Esophagus muscularis mucosa (tissue), 4 donors: ENCODE results near the gene SLC7A1.

Experiments
- EP300 ChIP-seq: sonication (generic); formaldehyde crosslinking; IDR thresholded peaks from one replicate; pipeline ENCODE4 v1.6.1; 2017; ENCODE audit warnings: antibody characterized with exemption
- POLR2A ChIP-seq: fragments of 450-650 bp; IDR thresholded peaks from one replicate; pipeline ENCODE4 v1.6.1; 2017; ENCODE audit warnings: antibody characterized with exemption, moderate library complexity, mild to moderate bottlenecking, low read depth
- POLR2AphosphoS5 ChIP-seq, 2 donors: sonication (generic); formaldehyde crosslinking; IDR thresholded peaks; one replicate each; pipeline ENCODE4 v1.6.1; 2017; ENCODE audit warnings: antibody characterized with exemption in 2 of 2
- TF ChIP-seq, protein P1 (sequence below), 3 experiments: fragments of 200-600 bp in 2 of 3; fragments of 450-650 bp in 1 of 3; sonication (generic) in 2 of 3; IDR thresholded peaks; one replicate each; pipeline ENCODE4 v1.5.1; 2017 to 2019; ENCODE audit warnings: antibody characterized with exemption in 3 of 3, mild to moderate bottlenecking in 2 of 3, moderate library complexity in 1 of 3

DNA sequence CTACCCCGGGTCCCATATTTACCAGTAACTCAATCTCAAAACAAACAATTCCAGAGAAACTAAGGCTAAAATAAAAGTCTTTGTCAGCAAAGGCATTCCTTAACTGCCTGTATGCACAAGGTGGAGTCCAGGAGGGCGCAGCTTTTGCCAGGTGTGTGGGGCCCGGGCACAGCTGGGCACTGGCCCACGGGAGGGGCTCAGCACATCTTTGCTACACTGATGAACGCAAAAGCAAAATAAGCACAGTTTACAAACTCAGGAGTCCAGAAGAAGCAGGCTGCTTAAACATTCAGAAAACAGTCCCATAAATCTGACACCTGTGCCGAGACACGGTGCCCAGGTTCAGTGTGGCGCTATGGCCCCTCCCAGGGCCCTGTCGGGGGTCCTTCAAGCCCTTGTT is 70.8 kb downstream of the SLC7A1 start:
- TF ChIP-seq, protein P1, sequence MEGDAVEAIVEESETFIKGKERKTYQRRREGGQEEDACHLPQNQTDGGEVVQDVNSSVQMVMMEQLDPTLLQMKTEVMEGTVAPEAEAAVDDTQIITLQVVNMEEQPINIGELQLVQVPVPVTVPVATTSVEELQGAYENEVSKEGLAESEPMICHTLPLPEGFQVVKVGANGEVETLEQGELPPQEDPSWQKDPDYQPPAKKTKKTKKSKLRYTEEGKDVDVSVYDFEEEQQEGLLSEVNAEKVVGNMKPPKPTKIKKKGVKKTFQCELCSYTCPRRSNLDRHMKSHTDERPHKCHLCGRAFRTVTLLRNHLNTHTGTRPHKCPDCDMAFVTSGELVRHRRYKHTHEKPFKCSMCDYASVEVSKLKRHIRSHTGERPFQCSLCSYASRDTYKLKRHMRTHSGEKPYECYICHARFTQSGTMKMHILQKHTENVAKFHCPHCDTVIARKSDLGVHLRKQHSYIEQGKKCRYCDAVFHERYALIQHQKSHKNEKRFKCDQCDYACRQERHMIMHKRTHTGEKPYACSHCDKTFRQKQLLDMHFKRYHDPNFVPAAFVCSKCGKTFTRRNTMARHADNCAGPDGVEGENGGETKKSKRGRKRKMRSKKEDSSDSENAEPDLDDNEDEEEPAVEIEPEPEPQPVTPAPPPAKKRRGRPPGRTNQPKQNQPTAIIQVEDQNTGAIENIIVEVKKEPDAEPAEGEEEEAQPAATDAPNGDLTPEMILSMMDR (IDR thresholded peaks at IDR 0.05) = no peak
- no peak for TF ChIP-seq POLR2AphosphoS5 (IDR thresholded peaks at IDR 0.05)
- TF ChIP-seq POLR2A = no peak
- TF ChIP-seq EP300 = no peak
